Gastrocnemius medialis (tissue), 4 donors: ENCODE measurements around the gene CUL1. TPM values are rescaled to one million over a fixed set of nuclear protein-coding genes. Genes with fewer than 3 reads are reported as not detected.

ENCODE experiments used
- ATAC-seq, 2 donors: fragments of 150-250 bp; one replicate each; pipeline ENCODE4 v1.9.1; 2016
- DNase-seq, 2 donors: peaks; one replicate each; pipeline ENCODE4 v3.0.0-alpha.2; 2019
- H3K27ac ChIP-seq, 4 donors: fragments of 200-600 bp; sonication (generic); 1 replicate in 1 of 4; 2 replicates in 3 of 4; pipeline ENCODE4 v1.5.1; 2016 to 2018; ENCODE audit warnings: mild to moderate bottlenecking in 2 of 4, moderate library complexity in 1 of 4
- H3K27me3 ChIP-seq, 3 donors: fragments of 200-600 bp; sonication (generic) in 2 of 3; 1 replicate in 1 of 3; 2 replicates in 2 of 3; pipeline versions ENCODE4 v1.5.1 to v1.6.0; 2016 to 2019; ENCODE audit warnings: mild to moderate bottlenecking in 1 of 3, moderate library complexity in 1 of 3
- H3K36me3 ChIP-seq, 2 donors: fragments of 200-600 bp; sonication (generic) in 1 of 2; one replicate each; pipeline ENCODE4 v1.5.1; 2017 to 2018
- H3K4me1 ChIP-seq, 2 donors: fragments of 200-600 bp; sonication (generic) in 1 of 2; one replicate each; pipeline ENCODE4 v1.5.1; 2016 to 2017; ENCODE audit warnings: mild to moderate bottlenecking in 2 of 2
- H3K4me3 ChIP-seq, 4 donors: fragments of 200-600 bp; sonication (generic) in 3 of 4; 1 replicate in 1 of 4; 2 replicates in 3 of 4; pipeline ENCODE4 v1.5.1; 2016 to 2019; ENCODE audit warnings: mild to moderate bottlenecking in 2 of 4
- H3K9me3 ChIP-seq, 3 donors: fragments of 200-600 bp; sonication (generic) in 2 of 3; 1 replicate in 1 of 3; 2 replicates in 2 of 3; pipeline ENCODE4 v1.5.1; 2016 to 2019
- CTCF ChIP-seq, 5 experiments: fragments of 450-650 bp in 3 of 5; fragments of 200-600 bp in 2 of 5; sonication (generic) in 2 of 5; IDR thresholded peaks in 4 of 5; conservative IDR thresholded peaks in 1 of 5; 1 replicate in 4 of 5; 2 replicates in 1 of 5; pipeline ENCODE4 v1.5.1; 2016 to 2019; ENCODE audit warnings: antibody characterized with exemption in 5 of 5, mild to moderate bottlenecking in 3 of 5, moderate library complexity in 3 of 5
- POLR2A ChIP-seq, 2 donors: fragments of 450-650 bp; IDR thresholded peaks; one replicate each; pipeline ENCODE4 v1.6.1; 2017; ENCODE audit warnings: antibody characterized with exemption in 2 of 2, mild to moderate bottlenecking in 2 of 2, moderate library complexity in 2 of 2
- in situ Hi-C, 4 donors: fragments of 200-750 bp; cut with MboI; loops; one replicate each; pipeline versions ENCODE4 v1.15.0 to v1.8.0; 2017; ENCODE audit warnings: low sequenced_read_pairs in 4 of 4
- intact Hi-C: fragments of 100-400 bp; cut with DNase I; formaldehyde crosslinking; loops from one replicate; pipeline ENCODE4 v1.15.1; 2023; ENCODE audit warnings: low total_unique reads
- total RNA-seq, 4 donors: library from RNA; depleted of rRNA; stranded (reverse); fragments of >200 nt; gene quantifications; one replicate each; pipeline versions ENCODE4 v1.1.0 to v1.2.3, GENCODE V29; 2016

Gene CUL1
- total RNA-seq, 4 donors from 2014 or later, result 78.7 to 101 (median 84.6) TPM

- TF ChIP-seq CTCF (IDR thresholded peaks at IDR 0.05 in 4 of 5, conservative IDR thresholded peaks at IDR 0.05 in 1 of 5) (no peak), POLR2A (IDR thresholded peaks at IDR 0.05) (no peak)
- Histone ChIP-seq H3K27ac (no peak overlapping the region), H3K27me3 (no peaks in the 10 kb centered on the region), H3K9me3 (no peaks in the 10 kb centered on the region), H3K4me3 (no peak overlapping the region), H3K4me1 (peaks cover 10 to 12% of the 10 kb centered on the region in 2 donors), H3K36me3 (no peaks in the 10 kb centered on the region)
- intact Hi-C loops, result no loop called here
- in situ Hi-C loops, result no loop called here
- no peak for ATAC-seq
- DNase-seq, result no peak
These were observed 48.6 kb downstream of the CUL1 start for GRCh38 chr7:148747274-148747673.

GRCh38 chr7:148750442-148751355 lies 52.0 kb downstream of the CUL1 start:
- H3K27ac ChIP-seq, result no peak overlapping the region
- H3K4me3 ChIP-seq, result no peak overlapping the region
- in situ Hi-C loops (no loop called here), intact Hi-C loops (no loop called here)
- no peaks in the 10 kb centered on the region for H3K36me3 ChIP-seq
- no peaks in the 10 kb centered on the region for H3K27me3 ChIP-seq
- ATAC-seq (no peak), DNase-seq (no peak)
- H3K9me3 ChIP-seq, result no peaks in the 10 kb centered on the region
- peaks cover 10% of the 10 kb centered on the region in 2 donors for H3K4me1 ChIP-seq
- TF ChIP-seq CTCF (IDR thresholded peaks at IDR 0.05 in 4 of 5, conservative IDR thresholded peaks at IDR 0.05 in 1 of 5) (no peak), POLR2A (IDR thresholded peaks at IDR 0.05) (no peak)

- Histone ChIP-seq H3K4me3 (no peak overlapping the region), H3K36me3 (peaks cover 0 to 15% of the 10 kb centered on the region in 2 donors), H3K27me3 (no peaks in the 10 kb centered on the region), H3K9me3 (no peaks in the 10 kb centered on the region), H3K4me1 (no peaks in the 10 kb centered on the region), H3K27ac (no peak overlapping the region)
- no peak for TF ChIP-seq POLR2A (IDR thresholded peaks at IDR 0.05)
- no peak for TF ChIP-seq CTCF (IDR thresholded peaks at IDR 0.05 in 4 of 5, conservative IDR thresholded peaks at IDR 0.05 in 1 of 5)
- in situ Hi-C loops (no loop called here), intact Hi-C loops (no loop called here)
- ATAC-seq (no peak), DNase-seq (no peak)
These were observed 54.5 kb downstream of the CUL1 start for GRCh38 chr7:148753224-148753623.

- TF ChIP-seq POLR2A (IDR thresholded peaks at IDR 0.05) (no peak), CTCF (IDR thresholded peaks at IDR 0.05 in 4 of 5, conservative IDR thresholded peaks at IDR 0.05 in 1 of 5) (no peak)
- no peak overlapping the region for H3K4me3 ChIP-seq
- H3K36me3 ChIP-seq, result peaks cover 0 to 31% of the 10 kb centered on the region in 2 donors
- intact Hi-C loops, result no loop called here
- no peaks in the 10 kb centered on the region for H3K4me1 ChIP-seq
- DNase-seq, result no peak
- in situ Hi-C loops, result no loop called here
- H3K9me3 ChIP-seq, result no peaks in the 10 kb centered on the region
- ATAC-seq, result no peak
- no peaks in the 10 kb centered on the region for H3K27me3 ChIP-seq
- no peak overlapping the region for H3K27ac ChIP-seq
These were observed 56.2 kb downstream of the CUL1 start for GRCh38 chr7:148754912-148755311.
